ENCODE data around the gene CCDC171.
A peak's percentile ranks its signal among the peaks of the same experiment; 100 is the strongest.

The CCDC171 gene

DNA sequence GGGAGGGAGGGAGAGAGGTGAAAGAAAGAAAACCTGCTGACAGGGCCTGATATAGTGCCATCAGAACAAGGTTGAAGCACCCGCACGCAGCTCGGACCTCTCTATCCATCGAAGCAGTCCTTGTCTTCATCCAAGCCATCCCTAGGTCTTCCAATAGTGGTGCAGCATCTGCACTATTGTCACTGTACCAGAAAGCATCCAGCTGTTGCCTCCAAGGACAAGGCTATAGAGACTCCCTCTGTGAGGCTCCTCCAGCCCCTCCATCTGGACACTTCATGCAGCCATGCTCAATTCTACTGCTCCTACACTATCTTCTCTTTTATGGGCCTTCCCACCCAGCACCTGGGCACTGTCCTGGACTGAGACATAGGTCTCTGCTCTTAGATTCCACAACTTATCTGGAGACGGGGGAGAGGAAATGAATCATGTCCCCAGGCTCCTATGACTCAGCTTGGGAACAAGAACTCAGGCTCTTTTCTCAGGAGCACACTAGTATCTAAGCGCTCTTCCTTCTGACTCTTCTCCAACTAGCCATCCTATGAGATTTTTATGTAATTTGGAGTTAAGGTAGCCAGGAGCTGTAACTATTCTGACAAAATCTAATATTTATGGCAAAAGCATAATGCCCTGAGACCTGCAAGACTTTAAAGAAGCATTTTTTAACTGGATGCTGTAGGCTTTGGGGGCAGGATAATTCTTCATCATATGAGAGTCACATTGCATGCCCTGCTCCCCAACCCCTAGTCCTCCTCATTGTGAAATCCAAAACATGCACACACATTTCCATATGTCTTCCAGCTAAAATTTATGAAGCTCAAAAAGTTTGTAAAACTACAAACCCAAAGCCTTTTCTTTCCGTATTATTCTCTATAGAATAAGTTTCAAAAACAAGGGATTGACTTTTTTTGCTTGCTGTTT lies 446.8 kb downstream of the CCDC171 start:
- H3K4me1 Mint-ChIP-seq = no peaks in the 10 kb centered on the region
- ATAC-seq = peak; percentile 13
- no peak overlapping the region for H3K4me3 Mint-ChIP-seq
- H3K27ac Mint-ChIP-seq = no peak overlapping the region
- H3K27me3 Mint-ChIP-seq = no peaks in the 10 kb centered on the region
- H3K36me3 Mint-ChIP-seq = no peaks in the 10 kb centered on the region
- peaks cover 7% of the 10 kb centered on the region for H3K9me3 Mint-ChIP-seq

DNA sequence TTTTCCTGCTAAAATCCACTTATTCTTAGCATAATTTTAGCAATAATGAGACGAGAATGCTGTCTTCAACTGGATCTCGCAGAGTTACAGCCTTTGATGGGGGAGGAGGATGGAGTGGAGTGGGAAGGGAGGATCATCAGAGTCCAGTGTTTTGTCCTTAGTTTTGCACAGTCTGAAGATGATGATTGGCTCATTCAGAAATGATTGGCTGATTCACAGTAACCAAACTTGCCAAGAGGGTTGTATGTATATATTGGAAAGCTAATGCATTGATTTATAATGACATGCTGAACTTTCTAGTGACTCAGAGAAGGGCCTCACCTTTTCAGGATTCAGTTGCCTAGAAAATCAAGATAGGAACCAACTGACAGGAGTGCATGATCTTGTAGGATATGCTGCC lies 448.0 kb downstream of the CCDC171 start:
- no peak for ATAC-seq
- Mint-ChIP-seq H3K9me3 (peaks cover 4% of the 10 kb centered on the region), H3K4me3 (no peak overlapping the region), H3K36me3 (no peaks in the 10 kb centered on the region), H3K27ac (no peak overlapping the region), H3K27me3 (no peaks in the 10 kb centered on the region), H3K4me1 (no peaks in the 10 kb centered on the region)

DNA sequence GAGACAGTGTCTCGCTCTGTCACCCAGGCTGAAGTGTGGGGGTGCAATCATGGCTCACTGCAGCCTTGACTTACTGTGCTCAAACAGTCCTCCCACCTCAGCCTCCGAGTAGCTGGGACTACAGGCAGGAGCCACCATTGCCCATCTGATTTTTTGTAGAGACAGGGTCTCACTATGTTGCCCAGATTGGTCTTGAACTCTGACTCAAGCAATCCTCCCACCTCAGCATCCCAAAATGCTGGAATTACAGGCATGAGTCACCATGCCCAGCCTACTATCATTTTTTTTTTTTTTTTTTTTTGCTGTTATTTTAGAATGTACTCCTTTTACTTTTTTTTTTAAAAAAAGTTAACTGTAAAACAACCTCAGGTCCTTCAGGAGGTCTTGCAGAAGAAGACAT lies 449.0 kb downstream of the CCDC171 start:
- H3K27ac Mint-ChIP-seq = no peak overlapping the region
- H3K9me3 Mint-ChIP-seq = no peaks in the 10 kb centered on the region
- ATAC-seq = no peak
- H3K27me3 Mint-ChIP-seq = no peaks in the 10 kb centered on the region
- no peaks in the 10 kb centered on the region for H3K36me3 Mint-ChIP-seq
- no peaks in the 10 kb centered on the region for H3K4me1 Mint-ChIP-seq
- no peak overlapping the region for H3K4me3 Mint-ChIP-seq

DNA sequence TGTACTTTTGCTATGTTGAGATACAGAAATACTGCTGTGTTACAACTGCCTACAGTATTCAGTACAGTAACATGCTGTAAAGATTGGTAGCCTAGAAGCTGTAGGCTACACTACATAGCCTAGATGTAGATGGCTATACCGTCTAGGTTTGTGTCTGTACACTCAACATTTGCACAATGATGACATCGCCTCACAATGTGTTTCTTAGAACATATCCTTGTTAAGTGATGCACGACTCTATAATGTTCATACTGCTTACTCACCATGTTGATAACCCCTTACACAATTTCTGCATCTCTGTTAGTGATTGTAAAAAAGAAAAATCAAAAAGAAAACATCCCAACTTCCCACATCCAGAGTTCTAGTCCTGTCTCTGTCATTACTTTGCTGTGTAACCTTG lies 450.0 kb downstream of the CCDC171 start:
- H3K36me3 Mint-ChIP-seq = no peaks in the 10 kb centered on the region
- ATAC-seq = no peak
- H3K27me3 Mint-ChIP-seq = no peaks in the 10 kb centered on the region
- H3K4me3 Mint-ChIP-seq = no peak overlapping the region
- no peaks in the 10 kb centered on the region for H3K4me1 Mint-ChIP-seq
- no peak overlapping the region for H3K27ac Mint-ChIP-seq
- no peaks in the 10 kb centered on the region for H3K9me3 Mint-ChIP-seq

DNA sequence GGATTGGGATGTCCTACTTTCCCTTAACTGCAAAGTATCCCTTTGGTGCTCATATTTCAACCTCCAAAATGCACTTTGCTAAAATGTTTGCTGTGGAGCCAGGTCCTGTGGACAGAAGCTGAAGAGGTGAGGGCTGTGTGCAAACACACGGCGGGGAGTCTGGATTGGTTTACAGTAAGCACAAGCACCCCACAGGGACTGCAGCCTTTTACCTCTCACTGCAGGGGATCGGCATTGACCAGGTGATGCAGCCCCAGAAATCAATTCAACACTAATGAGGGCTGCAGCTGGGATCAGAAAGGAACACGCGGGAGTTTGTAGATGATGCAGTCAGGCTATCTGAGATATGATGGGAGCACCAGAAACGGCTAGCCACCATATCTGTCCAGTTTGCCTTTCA lies 450.9 kb downstream of the CCDC171 start:
- Mint-ChIP-seq H3K27me3 (no peaks in the 10 kb centered on the region), H3K9me3 (peaks cover 6% of the 10 kb centered on the region), H3K36me3 (no peaks in the 10 kb centered on the region), H3K4me3 (no peak overlapping the region), H3K27ac (no peak overlapping the region), H3K4me1 (no peaks in the 10 kb centered on the region)
- no peak for ATAC-seq

DNA sequence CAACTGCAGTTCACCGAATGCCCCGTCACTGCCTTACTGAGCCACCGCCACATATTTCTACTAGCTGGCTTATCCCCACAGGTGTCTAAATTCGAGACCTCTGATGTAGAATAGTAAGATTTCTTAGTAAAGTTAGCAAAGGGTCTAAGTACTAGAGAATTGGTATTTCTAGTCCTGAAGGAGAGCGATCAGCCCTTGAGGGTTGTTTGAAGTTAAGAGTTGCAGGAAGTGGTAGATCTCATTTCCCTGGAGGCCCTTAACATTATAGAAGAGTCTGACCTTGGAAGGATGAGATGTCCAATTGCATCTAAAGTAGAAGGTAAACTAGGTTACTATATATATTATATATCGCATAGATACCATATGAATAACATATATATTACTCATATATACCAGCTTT lies 451.8 kb downstream of the CCDC171 start:
- H3K27ac Mint-ChIP-seq = no peak overlapping the region
- H3K4me1 Mint-ChIP-seq = no peaks in the 10 kb centered on the region
- H3K9me3 Mint-ChIP-seq = peaks cover 6% of the 10 kb centered on the region
- ATAC-seq = no peak
- H3K27me3 Mint-ChIP-seq = no peaks in the 10 kb centered on the region
- H3K36me3 Mint-ChIP-seq = no peaks in the 10 kb centered on the region
- no peak overlapping the region for H3K4me3 Mint-ChIP-seq

DNA sequence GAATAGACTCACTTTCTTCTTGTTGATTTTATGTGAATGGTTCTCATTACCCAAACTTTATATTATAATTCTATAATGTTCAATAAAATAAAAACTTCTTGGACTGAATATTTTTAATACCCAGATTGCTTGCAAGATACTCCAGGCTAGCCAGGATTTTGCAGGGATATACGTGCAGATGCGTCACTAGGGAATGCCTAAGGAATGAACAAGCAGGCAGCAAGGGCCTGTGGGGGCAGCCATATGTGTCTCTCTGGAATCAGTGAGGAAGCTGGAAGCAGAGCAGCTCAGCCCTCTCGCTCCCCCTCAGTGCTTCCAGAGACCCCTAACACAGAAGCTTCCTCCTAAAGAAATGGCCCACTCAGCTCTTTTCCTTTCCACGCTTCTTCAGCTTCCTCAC lies 457.4 kb downstream of the CCDC171 start:
- no peak overlapping the region for H3K27ac Mint-ChIP-seq
- H3K4me3 Mint-ChIP-seq = no peak overlapping the region
- H3K4me1 Mint-ChIP-seq = no peaks in the 10 kb centered on the region
- ATAC-seq = no peak
- no peaks in the 10 kb centered on the region for H3K36me3 Mint-ChIP-seq
- H3K27me3 Mint-ChIP-seq = no peaks in the 10 kb centered on the region
- H3K9me3 Mint-ChIP-seq = peaks cover 10% of the 10 kb centered on the region

DNA sequence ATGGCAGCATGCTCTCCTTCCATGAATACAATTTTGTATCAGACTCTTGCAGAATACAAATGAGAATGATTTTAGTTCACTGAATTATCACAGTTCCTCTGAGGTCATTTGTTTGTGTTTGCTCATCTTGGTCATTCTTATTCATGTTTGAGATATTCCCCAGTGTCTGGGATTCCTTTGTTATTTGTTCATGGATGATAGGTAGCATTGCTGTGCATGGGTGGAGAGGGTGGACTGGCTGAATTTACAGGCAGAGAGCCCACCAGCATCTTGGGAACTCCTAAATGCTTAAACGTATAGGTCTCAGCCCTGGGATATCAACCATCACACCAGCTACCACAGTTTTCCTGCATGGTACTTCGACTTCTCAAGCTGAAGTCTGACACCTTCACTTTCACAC lies 459.8 kb downstream of the CCDC171 start:
- H3K36me3 Mint-ChIP-seq = no peaks in the 10 kb centered on the region
- H3K4me3 Mint-ChIP-seq = no peak overlapping the region
- H3K27me3 Mint-ChIP-seq = no peaks in the 10 kb centered on the region
- no peak overlapping the region for H3K27ac Mint-ChIP-seq
- H3K9me3 Mint-ChIP-seq = peaks cover 13% of the 10 kb centered on the region
- no peaks in the 10 kb centered on the region for H3K4me1 Mint-ChIP-seq
- no peak for ATAC-seq

DNA sequence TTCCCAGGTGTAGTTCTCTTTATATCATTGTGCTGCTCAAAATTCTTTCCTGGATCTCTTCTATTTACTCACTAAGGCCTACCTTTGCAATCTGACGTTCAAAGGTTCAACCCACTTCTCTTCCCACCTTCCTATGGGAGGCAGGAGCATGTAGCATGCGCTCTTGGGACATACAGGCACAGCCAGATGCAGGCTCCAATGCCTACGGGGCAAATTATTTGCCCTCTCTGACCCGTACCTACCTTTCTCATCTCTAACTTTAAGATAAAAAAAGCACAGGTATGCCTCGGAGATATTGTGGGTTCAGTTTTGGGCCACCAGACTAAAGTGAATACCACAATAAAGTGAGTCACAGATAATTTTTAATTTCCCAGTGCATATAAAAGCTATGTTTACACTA lies 460.5 kb downstream of the CCDC171 start:
- H3K4me3 Mint-ChIP-seq = no peak overlapping the region
- H3K27ac Mint-ChIP-seq = no peak overlapping the region
- ATAC-seq = no peak
- H3K9me3 Mint-ChIP-seq = peaks cover 11% of the 10 kb centered on the region
- no peaks in the 10 kb centered on the region for H3K27me3 Mint-ChIP-seq
- H3K36me3 Mint-ChIP-seq = no peaks in the 10 kb centered on the region
- no peaks in the 10 kb centered on the region for H3K4me1 Mint-ChIP-seq

DNA sequence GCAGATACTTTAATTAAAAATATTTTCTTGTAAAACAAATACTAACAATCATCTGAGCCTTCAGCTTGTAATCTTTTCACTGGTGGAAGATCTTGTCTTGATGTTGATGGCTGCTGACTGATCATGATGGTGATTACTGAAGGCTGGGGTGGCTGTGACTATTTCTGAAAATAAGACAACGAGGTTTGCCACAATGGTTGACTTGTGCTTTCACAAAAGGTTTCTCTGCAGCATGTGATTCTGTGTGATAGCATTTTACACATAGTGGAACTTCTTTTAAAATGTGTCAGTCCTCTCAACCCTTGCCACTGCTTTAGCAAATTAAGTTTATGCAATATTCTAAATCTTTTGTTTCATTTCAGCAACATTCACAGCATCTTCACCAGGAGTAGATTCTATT lies 461.0 kb downstream of the CCDC171 start:
- Mint-ChIP-seq H3K9me3 (peaks cover 7% of the 10 kb centered on the region), H3K36me3 (no peaks in the 10 kb centered on the region), H3K4me1 (no peaks in the 10 kb centered on the region), H3K27me3 (no peaks in the 10 kb centered on the region), H3K4me3 (no peak overlapping the region), H3K27ac (no peak overlapping the region)
- no peak for ATAC-seq

DNA sequence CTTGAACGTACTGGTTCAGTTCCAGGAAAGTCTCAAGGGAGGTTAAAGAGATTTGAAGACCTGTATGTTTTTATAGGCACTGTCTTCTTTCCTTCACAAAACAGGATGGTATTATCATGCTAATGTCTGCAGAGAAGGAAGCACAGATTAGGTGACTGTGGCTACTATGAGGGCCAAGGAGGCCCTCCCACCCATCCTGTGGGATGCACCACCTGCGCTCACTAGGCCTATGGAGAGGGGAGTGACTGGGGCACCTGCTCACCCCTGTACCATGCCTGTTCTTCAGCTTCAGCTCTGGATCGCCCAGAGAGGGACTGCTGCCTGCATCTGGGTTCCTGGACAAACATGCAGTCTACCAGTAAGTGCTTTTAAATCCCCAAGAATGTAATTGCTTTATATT lies 469.4 kb downstream of the CCDC171 start:
- H3K36me3 Mint-ChIP-seq = no peaks in the 10 kb centered on the region
- no peaks in the 10 kb centered on the region for H3K4me1 Mint-ChIP-seq
- H3K27me3 Mint-ChIP-seq = no peaks in the 10 kb centered on the region
- no peak overlapping the region for H3K27ac Mint-ChIP-seq
- no peak overlapping the region for H3K4me3 Mint-ChIP-seq
- peak; percentile 41 for ATAC-seq
- peaks cover 4% of the 10 kb centered on the region for H3K9me3 Mint-ChIP-seq

DNA sequence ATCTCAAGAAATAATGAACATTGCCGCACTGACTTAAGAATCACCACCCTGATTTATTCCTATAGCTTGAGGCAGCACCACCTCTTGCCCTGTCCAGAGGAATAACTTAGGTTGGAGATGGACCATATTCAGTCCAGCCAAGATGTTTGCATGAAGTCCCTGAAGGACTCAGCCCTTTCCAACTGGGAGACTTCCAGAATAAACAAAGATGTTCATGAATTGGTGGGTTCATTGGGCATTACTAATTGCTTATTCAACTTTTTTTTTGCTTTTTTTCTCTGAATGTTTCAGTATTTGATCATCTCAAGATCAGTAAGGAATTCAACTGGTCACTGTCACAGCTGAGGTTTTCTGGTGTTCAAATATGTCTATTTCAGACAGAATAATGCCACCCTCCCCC lies 470.6 kb downstream of the CCDC171 start:
- Mint-ChIP-seq H3K4me3 (no peak overlapping the region), H3K27ac (no peak overlapping the region), H3K36me3 (no peaks in the 10 kb centered on the region), H3K27me3 (no peaks in the 10 kb centered on the region), H3K9me3 (peaks cover 4% of the 10 kb centered on the region), H3K4me1 (no peaks in the 10 kb centered on the region)
- ATAC-seq = no peak
